Stimulated activated naive CD4-positive, alpha-beta T cell (primary cell): Measurements from ENCODE around the gene NTM.

Source experiments
- DNase-seq, 6 experiments: peaks; one replicate each; lab custom pipeline; 2025; lab: John Stamatoyannopoulos, UW

The NTM gene

GRCh38 chr11:132075447-132075846, 705.0 kb downstream of the NTM start:
- no peak for DNase-seq

DNA sequence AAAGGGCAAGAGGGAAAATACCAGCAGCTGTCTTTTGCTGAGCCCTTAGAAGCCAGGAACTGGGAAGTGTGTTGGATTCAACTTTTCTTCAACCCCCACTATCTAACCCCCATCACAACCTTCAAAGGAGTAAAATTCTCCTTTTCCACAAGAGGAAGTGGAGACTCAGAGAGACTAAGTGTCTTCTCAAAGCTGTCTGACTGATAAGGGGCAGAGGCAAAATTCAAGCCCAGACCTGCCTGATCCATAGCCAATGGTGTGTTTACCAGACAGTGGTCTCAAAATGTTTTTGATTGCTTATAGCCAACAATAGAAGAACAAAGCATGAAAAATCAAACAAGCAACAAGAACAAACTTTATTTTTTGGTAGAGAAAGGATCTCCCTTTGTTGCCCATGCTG, 707.0 kb downstream of the NTM start:
- DNase-seq: no peak

DNA sequence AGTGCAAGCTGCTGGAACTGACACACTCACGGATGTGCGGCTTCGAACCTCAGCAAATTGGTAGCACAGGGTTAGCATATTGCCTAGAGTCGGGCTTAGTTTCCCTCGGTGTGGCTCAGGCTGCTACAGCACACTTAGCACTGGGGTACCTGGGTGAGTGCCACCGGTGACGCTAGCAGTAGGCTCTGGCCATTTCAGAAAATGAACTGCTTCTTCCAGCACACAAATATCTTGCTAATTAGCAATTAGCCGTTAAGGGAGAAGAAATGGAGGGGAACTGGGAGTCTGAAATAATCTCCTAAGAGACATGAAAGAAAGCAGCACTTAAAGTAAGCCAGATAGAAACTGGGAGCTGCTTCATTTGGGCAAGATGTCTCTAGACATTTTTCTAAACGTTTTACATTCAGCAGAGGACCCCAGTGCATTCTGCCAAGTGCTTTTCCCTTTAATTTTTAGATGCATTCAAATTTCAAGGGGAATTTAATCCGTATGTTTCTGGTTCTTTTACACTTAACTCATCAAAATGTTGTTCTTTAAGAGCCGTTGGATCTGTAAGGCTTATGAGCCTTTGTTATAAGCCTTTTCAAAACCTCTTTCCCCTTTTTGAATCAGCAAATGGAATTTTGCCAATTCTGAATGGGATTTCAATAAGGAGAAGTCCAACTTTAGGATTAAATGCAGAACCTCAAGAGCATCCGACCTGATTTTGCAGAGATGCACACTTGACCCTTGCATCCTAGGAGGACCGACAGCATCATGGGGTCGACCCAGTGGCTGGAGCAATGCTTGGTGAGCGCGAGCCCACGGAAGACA, 708.1 kb downstream of the NTM start:
- DNase-seq: no peak

DNA sequence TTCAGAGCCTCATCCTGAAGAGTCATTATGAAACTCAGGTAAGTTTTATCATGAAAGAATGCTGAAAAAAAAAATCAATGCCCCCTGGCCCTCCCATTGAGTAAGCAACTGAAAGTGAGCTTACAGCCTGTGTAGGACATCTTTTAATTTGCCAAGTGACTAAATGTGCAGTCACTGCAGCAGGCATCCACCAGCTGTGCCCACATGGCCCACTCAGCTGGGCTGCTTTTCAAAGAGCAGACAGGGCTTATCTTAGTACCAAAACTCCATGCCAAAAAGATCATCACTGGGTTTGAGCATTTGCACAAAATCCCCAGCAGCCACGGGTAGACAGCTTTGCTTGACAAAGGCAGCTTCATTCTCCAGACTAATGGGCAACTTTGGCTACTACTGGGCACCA, 709.7 kb downstream of the NTM start:
- DNase-seq: no peak

DNA sequence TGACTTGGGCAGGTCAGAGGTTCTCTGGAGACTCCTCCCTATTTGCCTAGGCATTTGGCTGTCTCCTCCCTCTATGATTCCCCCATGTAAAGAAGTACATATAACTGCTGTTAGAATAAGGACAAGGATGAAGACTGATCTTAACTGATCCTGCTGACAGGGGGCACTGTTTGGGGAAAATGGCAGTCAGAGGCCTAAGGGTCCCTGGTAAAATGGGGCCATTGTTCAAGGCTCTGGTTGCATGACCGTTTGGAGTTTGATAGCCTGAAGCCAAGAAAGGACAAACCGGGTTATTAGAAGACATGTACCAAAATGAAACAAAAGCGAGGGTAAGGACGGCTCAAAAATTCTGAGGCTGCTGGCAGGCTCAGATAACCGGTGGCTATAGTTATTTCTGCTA, 712.2 kb downstream of the NTM start:
- DNase-seq: no peak

DNA sequence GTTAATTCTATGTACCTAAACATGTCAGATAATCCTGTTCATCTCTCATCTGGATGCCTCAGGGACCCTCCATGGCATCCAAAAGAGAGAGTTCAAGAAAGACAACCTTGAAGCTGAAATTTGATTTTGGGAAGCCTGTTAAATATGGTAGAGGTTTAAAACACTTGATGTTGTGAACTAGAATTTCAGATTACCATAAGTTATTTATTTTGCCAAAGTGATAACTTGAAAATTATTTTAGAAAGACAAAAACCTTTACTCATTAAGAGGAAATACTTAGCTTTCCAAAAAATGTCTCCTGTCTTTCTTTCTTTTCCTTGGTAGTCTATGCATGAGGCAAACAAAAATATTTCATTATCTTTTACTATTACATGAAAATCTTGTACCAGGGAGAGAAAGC, 714.0 kb downstream of the NTM start:
- no peak for DNase-seq

GRCh38 chr11:132087148-132087547, 716.7 kb downstream of the NTM start:
- DNase-seq: no peak

DNA sequence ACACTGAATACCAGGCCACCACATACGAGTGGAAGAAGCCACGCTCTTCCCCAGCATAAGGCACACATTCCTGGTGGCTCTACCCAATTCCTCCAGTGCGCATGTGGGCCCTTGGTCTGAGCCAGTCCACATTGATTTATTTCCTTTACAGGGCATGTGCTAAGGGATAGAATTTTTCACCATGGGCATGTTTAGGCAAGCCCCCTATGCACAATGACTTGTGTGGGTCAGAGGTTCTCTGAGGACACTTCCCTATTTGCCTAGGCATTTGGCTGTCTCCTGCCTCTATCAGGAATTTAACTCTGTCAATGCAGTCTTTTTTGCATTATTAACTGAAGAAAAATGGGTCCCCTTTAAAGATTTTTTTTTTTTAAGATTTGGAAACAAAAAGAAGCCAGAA, 718.1 kb downstream of the NTM start:
- DNase-seq: no peak

GRCh38 chr11:132093536-132094259, 723.3 kb downstream of the NTM start:
- DNase-seq: no peak

DNA sequence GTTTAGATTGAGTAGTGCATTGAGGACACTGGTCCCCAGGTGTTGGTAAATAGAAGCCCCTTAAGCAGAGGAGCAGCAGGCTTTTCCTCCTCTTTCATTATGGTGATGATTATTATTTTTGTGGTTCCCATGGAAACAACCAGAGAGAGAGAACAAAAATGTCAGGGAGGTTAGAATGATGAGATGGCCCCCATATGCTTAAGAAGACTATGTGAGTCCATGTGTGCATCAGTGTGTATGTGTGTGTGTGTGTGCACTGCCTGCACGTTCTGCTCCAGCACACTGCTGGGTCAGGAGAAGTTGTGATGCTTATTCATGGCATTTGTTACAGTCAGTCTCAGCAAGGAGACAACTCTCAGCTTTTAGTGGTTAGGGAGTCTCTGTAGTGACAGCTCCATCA, 724.2 kb downstream of the NTM start:
- no peak for DNase-seq

GRCh38 chr11:132095230-132096131, 725.1 kb downstream of the NTM start:
- DNase-seq: no peak

- no peak for DNase-seq
Measured at GRCh38 chr11:132096132-132096825, 725.9 kb downstream of the NTM start.

- DNase-seq: no peak
Measured at GRCh38 chr11:132099692-132100091, 729.3 kb downstream of the NTM start.

DNA sequence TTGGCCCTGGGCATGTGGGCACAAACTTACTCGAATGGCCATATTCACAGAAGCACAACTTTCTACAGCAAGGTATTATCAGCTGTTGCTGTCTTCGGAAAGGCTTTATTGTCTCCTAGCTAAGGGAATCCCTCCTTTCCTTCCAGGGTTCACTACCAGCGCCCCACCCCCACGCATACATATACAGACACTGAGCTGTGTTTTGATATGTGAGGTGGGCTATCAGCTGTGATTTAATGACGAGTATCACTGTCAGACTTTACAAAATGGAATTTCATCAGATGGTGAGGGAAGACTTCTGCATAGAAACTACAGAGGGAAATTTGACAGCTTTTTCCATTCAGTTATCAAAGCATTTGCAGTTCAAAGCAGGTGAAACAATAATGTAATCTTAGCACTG, 730.2 kb downstream of the NTM start:
- no peak for DNase-seq

- no peak for DNase-seq
Measured at GRCh38 chr11:132101881-132102280, 731.5 kb downstream of the NTM start.

DNA sequence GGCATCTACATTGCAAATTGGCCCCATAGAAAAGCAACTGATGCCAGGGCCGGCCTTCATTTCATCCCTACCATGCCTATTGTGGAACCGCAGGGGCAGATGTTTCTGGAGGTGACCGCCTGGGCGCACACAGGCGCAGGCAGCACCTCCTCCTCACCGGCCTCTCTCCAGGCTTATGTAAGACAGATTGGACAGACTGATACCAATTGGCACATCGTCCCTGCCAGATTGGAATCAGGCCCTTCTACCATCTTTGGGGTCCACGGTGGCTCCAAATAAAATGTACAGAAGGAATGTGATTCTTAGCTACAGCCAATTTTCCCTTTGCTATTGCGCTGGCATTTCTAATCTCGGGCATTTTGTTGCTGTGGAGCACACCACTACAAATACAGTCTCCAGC, 732.6 kb downstream of the NTM start:
- DNase-seq: no peak

- no peak for DNase-seq
Measured at GRCh38 chr11:132106096-132106982, 735.9 kb downstream of the NTM start.

GRCh38 chr11:132111316-132111715, 740.9 kb downstream of the NTM start:
- DNase-seq: no peak

- no peak for DNase-seq
Measured at GRCh38 chr11:132111838-132112237, 741.4 kb downstream of the NTM start.

DNA sequence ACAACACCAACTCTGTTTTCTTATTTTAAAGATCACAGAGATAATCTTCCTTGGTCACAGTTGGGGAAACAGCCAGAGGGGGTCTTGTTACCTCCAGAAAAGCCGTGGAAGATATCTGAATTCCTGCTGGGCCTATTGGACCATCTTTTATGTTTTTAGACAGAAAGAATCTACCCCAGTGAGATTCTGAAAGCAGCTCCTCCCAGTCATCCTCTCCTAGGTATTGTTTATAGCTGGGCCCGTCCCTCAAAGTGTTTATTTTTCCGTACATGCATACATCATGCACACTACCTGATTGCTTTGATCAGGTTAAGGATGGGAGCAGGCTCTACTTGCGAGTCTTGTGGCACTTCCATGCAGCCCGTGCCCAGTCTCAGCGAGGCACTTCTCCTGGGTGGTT, 742.4 kb downstream of the NTM start:
- no peak for DNase-seq

- DNase-seq: no peak
Measured at GRCh38 chr11:132114185-132114584, 743.8 kb downstream of the NTM start.
